ELF-1 (cell line): ENCODE data around the gene RNF31.

Source experiments
- DNase-seq: peaks from one replicate; pipeline ENCODE4 v3.0.0-alpha.2; 2016; ENCODE audit warnings: low read depth, low spot score

The RNF31 gene

DNA sequence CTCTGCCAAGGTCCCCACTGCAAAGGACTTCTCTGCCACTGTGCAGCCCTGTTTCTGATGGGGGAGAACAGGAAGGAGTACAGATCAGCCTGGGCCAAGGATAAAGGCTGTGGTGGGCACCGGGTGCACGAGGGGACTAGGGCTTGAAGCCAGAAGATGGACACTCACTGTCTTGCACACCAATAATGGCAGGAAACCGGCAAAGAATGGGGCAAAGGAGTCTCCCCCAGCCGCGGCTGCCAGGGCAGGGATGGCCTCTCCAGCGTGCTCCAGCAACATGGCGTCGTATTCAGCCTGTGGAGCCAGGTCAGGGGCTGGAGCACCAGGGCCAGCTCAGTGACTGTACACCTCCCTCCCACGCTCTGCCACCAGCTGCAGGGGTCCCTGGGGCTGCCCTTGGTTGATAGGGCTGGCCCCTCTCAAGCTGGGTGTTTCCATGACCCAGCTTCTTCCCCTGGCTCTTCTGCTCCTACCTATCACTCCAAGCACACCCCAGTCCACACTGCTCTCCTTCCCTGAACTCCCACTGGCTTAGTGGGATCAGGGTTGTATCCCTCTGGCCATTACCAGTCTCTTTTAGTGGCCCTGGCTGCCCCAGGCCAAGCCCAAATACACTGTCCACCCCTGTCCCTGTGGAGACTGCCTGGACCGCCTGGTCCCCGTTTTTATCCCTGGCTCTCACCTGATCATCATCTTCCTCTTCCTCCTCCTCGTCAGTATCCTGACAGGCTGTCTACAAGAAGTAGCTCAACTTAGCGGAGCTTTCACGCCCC lies 35.0 kb downstream of the RNF31 start:
- no peak for DNase-seq

DNA sequence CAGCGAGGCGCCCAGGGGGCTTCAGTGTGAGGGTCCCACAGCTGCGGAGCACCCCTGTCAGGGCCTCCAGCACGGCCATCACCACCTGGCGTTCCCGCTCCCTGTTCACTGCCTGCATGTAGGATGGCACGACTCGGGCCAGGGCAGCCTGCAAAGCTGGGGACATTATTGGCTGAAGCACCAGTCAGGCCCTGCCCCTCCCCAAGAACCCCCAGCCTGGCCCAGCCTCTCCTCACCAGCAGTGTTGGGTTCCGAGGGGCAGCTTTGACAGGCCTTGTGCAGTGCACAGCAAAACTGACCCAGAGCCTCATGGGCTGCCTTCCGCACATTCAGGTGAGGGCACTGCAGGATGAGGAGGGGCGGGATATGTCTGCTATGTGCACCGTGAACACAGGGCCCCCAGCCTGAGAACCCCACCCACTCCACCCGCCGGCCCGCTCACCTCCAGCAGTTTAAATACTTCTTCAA lies 35.8 kb downstream of the RNF31 start:
- no peak for DNase-seq

DNA sequence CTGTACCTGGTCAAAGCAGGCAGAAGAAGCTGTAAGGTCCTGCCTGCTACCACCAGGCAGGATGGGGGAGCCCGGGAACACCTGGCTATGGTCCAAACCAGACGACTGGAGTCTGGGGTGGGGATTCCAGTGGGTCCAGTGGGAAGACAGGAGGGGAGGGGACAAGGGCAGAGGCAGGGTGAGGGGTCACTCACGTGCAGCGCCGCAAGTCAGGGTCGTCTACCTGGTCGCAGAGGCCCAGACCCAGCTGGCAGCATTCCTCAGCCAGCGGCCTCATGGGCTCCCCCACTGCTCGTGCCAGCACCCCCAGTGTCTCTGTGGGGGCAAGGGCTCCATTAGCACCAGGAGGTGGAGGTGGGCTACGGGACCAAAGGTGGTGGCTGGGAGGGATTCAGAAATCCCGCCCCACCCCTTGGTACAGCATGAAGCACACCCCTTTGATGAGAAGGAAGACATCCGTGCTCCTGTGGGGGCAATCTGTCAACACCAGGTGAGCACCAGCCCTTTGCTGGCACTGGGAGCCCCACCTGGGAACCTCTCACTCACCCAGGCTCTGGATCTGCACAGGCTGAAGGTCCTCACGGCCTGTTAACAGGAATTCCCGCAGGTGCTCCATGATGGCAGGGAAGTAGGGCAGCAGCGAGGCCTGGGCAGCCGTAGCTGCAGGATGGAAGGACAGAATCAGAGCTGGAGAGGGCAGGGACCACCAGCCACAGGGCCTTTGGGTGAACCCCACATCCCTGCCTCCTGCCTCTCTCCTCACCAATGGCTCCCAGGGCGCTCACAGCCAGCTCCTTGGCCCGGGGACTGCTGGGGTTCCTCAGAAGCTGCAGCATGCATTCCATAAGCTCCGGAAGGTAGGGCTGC lies 37.0 kb downstream of the RNF31 start:
- DNase-seq = no peak

DNA sequence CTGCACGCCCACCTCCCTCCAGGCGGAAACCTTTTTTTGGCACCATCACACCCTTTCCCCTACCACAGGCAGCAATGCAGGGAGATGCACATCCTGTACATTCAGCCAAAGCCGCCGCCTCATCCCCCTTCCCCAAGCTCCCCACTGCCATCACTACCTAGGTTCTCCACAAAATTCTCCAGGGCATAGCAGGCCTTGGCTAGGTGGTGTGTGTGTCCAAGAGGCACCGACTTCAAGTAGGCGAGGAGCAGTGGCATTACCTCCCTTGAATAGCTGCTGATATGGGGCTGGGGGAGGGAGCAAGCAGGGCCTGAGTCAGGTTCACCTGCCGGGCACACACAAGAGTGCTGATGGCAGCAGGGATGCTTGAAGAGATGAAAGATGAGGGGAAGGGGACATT lies 37.7 kb downstream of the RNF31 start:
- DNase-seq = no peak

DNA sequence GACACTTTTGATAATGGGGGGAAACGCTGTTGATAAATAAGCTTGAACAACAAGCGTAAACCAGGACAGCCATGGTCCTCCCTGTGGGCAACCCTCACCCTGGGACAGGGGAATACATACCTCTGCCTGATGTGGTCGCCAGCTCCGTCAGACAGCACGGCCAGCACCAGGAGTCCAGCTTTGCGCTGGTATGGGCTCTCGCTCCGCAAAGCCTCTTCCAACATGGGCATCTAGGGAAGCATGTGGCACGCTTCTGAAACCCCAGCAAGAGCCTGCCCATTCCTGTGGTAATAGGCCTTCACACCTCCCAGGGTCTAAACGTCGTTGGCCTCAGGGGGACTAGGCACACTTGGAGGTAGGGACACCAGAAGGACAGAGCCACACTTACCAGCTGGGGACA lies 38.4 kb downstream of the RNF31 start:
- no peak for DNase-seq

DNA sequence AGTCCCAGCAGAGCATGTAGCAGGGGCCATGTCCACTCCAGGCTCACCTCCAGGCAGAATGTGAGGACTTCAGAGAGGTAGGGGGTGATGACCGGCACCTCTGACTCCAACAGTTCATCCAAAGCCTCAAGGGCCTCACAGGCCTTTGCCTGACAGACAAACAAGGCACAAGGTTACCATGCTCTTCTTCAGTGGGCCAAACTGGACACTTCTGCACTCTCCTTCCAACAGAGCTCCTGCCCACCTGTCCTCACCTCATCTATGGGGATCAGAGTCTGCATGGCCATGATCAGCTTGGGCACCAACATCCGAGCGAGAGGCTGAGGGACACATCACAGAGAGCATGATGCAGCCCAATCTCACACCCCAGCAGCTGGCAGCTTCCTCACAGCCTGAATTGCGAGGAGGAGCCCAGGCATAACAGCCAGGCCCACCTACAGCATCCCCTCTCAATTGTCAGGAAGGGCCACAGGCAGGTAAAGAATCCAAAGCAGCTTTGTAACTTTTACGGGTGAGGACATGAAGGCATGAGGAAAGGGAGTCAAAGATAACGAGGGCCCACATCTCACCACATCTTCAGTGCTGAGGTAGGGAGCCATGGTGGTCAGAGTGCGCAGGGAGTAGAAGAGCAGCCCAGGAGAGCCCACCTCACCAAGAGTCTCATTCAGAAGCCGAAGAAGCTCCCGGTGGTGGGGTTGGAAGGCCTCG lies 39.7 kb downstream of the RNF31 start:
- no peak for DNase-seq

DNA sequence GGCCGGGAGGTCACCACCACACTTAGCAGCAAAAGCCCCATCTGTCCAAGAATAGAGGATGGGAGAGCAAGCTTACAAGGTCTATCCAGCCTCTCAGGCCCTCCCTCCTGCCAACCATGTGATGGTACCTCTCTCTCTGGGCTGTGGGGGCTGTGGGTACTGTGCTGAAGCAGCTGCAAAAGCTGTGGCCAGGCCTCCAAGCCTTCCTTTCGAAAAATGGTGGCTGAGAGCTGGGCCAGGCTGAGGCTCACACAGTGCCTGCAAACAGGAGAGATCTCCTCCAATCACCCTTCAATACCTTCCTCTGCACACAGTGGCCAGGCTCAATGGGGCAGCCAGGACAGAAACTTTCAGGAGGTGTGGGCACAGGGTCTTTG lies 40.2 kb downstream of the RNF31 start:
- DNase-seq = no peak

DNA sequence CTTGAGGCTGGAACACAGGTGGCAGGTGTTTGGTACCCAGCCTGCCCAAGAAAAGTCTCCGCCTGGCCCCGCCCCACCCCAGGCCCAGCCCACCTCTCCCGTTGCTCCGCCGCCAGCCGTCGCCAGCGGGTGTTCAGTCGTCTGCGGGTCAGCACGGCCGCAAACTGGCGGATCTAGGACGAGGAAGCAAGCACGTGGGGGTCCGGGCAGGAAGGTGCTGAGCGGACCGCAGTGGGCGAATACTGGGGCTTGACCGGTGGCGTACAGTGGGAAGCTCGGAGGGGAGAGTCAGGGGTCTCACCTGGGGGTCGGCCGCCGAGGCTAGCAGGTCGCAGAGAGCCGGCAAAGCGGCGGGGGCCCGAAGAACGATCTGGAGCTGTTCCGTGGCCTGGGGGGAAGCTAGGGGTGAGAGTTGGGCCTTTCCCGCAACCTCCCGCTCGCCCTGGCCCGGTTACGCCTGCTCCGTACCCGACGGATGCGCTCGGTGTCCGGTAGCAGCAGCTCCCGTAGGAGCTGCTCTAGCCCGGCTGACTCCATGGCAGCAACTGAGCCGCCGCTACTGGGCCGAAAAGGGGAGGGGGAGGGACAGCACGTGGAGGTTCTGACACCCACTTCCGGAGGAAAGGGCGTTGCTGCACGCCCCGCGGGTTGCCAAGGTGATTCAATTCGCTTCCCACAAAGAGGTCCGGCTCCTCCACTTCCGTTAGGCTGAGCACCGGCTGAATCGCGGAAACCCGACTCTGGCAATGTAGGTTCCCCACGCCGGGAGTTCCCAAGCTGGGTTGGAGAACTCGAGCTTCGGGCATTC lies 41.2 kb downstream of the RNF31 start, which contains the start of gene IPO4:
IPO4 (minus strand) TSS at position 566 of the 808 bp plus-strand sequence; CDS start at position 537, 29 bp downstream.
- peak; percentile 98 for DNase-seq

DNA sequence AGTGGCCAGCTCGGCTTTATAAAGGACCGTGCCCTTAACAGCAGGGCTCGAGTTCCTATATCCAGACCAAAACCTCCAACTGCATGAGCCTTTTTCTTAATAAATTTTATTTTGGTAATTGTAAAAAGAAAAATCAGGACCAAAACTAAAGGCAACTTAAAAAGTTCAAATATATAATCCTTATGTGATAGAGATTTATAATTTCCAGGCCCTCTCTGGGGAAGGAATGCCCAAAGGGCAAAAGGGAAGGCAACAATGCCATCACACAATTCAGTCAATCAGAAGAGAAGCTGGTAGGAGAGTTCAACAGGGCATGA lies 41.7 kb downstream of the RNF31 start:
- DNase-seq = no peak

DNA sequence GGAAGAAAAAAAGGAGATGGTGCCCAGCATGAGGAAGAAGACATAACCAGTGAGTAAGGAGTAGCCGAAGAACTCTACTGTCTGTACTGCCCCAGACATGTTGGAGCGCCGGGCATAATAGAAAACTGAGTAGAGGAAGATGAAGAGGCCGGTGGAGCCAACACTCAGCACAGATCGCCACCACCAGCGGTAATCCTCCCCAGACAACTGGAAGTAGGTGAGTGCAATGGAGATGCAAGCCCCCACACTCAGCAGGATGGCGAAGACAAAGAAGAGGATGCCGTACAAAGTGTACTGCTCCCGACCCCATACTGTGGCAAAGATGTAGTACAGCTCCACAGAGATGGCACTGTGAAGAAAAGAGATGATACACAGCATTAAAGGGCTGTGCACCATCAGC lies 42.2 kb downstream of the RNF31 start:
- DNase-seq = no peak

DNA sequence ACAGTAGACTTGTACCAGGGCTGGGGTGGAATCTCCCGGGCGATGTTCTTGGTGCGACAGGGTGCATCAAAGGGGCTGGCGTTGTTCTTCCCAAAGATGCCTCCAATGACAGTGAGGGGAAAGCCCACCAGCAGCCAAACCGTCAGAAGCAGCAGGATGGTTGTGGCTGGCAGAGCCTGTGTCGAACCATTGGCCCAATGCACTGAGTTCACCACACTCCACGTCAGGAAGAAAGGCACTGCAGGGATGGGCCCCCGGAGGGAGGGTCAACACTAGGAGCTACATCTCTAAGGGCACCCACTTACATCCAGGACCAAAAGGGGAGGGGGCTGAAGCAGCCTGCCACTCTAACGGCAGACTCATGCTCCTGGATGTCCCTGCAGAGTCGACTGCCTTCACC lies 43.1 kb downstream of the RNF31 start:
- DNase-seq = no peak

DNA sequence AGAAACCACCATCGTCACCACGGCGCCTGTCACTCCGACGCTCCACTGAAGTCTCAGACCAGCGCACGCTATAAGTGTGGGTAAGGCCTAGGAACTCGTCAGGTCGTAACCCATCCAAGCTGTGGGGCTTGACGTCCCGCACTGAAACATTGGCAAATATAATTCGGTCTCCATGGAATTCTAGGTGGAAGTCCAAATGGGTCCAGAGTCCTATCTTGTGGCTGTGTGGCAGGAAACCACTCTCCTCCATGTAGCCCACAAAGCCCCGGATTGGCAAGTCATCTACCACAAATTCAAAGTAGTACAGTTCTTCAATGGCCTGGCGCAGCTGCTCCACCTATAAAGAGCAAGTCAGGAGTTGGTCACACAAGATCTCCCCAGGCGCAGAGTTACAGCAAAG lies 45.6 kb downstream of the RNF31 start:
- DNase-seq = no peak

DNA sequence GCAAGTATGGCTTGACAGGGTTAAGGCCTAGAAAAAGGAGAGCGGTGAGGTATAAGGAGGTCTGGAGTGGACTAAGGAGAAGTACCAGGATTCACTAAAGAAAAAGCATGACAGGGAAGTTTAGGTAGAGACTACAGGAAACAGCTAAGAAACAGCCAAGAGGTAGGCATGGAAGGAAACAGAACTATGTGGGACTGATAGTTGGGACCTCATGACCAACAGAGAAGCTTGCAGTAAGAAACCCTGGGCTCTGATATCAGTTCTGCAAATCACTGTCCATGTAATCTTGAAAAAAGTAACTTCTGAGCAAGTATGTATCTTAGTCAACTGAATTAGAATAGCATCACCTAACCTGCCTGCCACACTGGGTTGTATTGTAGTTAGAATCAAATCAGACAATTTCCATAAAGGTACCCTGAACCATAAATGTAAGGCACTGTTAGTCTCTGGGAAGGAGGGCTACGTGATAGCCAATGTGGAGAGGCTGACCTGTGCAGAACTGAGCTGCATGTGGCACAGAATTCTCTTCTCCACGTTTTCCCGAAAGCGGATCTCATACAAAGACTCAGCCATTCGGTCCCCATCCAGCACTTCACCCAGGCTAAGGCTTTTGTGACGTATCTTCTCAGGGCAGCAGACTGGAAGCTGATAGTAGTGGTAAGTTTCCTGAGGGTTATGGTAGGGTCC lies 47.0 kb downstream of the RNF31 start:
- no peak for DNase-seq

DNA sequence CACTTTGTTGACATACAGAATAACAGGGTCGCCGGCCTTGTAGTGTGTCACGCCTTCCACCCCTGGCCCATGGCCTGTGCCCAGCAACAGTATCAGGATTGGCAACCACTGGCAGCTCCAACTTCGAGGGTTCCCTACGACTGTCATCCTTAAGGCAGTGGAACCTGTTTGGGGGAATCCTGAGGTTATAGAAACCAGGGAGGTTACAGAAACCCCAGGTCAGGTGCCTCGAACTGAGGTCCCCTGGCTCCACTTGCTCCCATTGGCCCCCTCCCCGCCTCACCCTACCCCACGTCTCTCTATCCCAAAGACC lies 47.5 kb downstream of the RNF31 start:
- no peak for DNase-seq

DNA sequence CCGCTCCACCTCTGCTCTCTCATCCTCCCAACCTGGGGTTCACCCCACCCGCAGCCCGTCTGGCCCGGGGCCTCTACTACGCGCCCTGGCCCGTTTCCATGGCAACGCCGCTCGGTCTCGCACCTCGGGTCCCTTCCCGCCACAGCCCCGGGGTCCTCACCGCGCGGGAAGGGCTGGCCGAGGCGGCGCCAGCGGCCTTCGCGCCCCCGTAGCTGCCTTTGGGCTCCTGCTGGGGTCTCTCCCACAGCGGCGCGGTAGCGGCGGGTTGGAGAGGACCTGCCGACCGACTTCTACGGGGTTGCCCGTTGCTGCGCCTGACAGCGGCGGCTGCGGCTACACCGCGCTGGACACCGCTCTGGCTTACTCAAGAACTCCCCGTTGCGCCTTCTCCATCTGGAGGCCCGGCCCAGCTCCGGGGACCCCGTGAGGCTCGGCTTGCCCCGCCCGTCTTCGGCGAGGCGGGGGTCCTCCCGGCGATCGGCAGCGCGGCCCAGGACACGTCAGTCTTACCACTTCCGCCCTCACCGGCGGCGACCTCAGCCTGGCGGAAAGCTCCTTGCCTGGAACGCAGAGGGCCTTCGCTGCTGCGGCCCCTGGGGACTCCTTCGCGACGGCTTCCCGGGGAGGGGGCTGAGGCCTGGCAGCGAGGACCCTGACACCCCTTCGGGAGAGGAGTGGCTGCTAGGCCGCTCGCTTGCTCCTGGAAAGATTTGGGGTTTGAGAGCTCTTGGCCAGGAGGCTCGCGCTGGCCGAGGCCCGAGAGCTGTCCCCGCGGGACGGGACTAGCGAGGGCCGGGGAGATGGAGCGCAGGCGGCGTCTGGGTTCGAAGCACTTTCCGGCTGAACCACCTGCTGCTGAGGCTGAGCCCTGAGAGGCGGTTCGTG lies 48.1 kb downstream of the RNF31 start, which contains the start of gene TM9SF1:
TM9SF1 (minus strand) TSS at position 256 of the 885 bp plus-strand sequence. CDS start 422 bp downstream, outside the sequence.
- peak; percentile 92 for DNase-seq

DNA sequence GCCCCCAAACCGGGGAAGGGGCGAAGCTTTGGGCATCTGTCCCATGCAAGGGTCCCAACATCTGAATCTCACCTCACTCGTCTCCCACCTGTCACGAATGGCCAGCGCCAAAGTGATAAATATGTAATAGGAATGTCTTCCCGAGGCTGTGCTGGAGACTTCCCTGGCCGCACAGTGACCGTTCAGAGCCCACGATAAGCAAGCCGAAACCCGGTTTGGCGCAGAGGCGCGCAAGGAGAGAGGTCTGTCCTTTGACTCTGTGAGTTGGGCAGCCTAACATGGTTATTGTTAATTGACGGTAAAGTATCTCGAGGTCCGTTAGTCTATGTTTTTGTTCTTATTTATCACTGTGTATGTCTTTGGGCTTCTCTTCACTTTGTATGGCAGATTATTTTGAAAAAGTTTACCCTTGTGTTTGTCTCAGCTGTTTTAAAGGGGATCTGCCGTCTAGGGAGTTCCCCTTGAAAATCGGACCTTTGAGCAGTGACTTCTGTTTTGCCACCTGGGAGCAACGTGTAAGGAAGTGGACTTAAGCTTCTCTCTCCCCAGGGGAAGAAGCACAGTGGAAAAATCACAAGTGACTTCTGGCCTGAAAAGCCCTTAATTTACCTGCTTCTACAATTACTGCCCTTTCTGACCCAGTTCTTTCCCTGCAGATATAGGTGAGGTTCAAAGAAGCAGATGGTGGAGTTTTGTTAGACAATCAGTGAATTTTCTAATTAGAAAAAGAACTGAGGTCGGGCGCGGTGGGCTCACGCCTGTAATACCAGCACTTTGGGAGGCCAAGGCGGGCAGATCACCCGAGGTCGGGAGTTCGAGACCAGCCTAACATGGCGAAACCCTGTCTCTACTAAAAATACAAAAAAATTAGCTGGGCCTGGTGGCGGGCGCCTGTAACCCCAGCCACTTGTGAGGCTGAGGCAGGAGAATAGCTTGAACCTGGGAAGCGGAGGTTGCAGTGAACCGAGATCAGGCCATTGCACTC lies 49.1 kb downstream of the RNF31 start:
- peak; percentile 60 for DNase-seq

DNA sequence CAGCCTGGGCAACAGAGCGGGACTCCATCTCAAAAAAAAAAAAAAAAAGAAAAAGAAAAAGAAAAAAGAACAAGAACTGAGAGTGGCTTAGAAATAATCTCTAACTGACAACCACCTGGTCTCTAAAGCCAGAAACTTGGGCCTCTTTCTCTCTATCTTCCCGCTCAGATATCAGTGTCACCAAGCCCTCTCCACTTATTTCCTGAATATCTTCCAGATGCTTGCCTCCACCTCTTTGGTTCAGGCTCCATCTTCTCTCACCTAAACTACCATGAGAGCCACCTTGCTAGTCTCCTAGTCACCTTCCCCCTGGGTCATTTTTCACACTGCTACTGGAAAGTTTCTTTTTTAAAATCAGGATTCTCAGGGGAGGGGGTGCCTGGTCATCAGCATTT lies 49.8 kb downstream of the RNF31 start:
- DNase-seq = no peak

DNA sequence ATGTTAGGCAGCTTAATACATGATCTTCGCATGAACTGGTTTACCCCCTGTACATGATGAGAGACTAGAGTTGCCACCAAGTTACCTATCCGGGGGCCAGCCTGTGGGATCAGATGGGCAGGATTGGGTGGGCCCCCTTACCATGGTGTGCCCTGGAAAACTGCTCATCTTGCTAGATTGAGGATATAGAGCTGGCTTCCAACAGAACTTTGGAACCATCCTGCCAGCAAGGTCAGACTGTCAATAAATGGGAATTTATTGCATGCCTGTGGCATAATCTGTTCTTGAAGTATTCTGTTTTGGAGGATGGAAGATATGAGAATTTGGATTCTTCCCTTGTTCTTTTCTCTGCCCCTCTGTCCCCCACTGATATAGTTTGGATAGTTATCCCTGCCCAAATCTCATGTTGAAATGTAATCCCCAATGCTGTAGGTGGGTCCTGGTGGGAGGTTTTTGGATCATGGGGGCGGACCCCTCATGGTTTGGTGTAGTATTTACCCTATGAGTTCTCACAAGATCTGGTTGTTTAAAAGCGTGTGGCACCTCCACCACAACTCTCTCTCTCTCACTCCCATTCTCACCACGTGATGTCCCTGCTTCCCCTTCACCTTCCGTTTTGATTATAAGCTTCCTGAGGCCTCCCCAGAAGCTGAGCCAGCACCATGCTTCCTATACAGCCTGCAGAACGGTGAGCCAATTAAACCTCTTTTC lies 51.7 kb downstream of the RNF31 start:
- DNase-seq = no peak
